HG02588 (cell line): Measurements from ENCODE around the gene HHLA2.

Experiments used
- ATAC-seq: cut with Tn5 transposase; IDR thresholded peaks from one replicate; pipeline ENCODE4 v1.9.1; 2021; ENCODE audit warnings: mild to moderate bottlenecking, moderate library complexity; ENCODE audit not compliant: unreplicated experiment

The HHLA2 gene

GRCh38 chr3:108388136-108389132, 92.1 kb downstream of the HHLA2 start:
- peak; percentile 71 for ATAC-seq

GRCh38 chr3:108389372-108389771, 93.0 kb downstream of the HHLA2 start:
- no peak for ATAC-seq

- no peak for ATAC-seq
Observed at GRCh38 chr3:108391917-108392593, 95.7 kb downstream of the HHLA2 start.

- no peak for ATAC-seq
Observed at GRCh38 chr3:108393128-108393900, 97.0 kb downstream of the HHLA2 start.

- ATAC-seq = no peak
Observed at GRCh38 chr3:108394016-108394415, 97.7 kb downstream of the HHLA2 start.

- no peak for ATAC-seq
Observed at GRCh38 chr3:108394563-108394962, 98.2 kb downstream of the HHLA2 start.

GRCh38 chr3:108396336-108396735, 100.0 kb downstream of the HHLA2 start:
- no peak for ATAC-seq

- no peak for ATAC-seq
Observed at GRCh38 chr3:108398510-108398909, 102.2 kb downstream of the HHLA2 start.

- ATAC-seq = no peak
Observed at GRCh38 chr3:108401836-108402235, 105.5 kb downstream of the HHLA2 start.

- no peak for ATAC-seq
Observed at GRCh38 chr3:108403198-108403597, 106.8 kb downstream of the HHLA2 start.

- ATAC-seq = no peak
Observed at GRCh38 chr3:108403686-108404345, 107.5 kb downstream of the HHLA2 start.

GRCh38 chr3:108404368-108404767, 108.0 kb downstream of the HHLA2 start:
- ATAC-seq = no peak

- no peak for ATAC-seq
Observed at GRCh38 chr3:108406063-108406660, 109.8 kb downstream of the HHLA2 start.

GRCh38 chr3:108406661-108407206, 110.4 kb downstream of the HHLA2 start:
- peak; percentile 57 for ATAC-seq

- no peak for ATAC-seq
Observed at GRCh38 chr3:108407886-108408285, 111.5 kb downstream of the HHLA2 start.

- no peak for ATAC-seq
Observed at GRCh38 chr3:108408883-108409799, 112.8 kb downstream of the HHLA2 start.

GRCh38 chr3:108409800-108410178, 113.4 kb downstream of the HHLA2 start:
- ATAC-seq = no peak

GRCh38 chr3:108410531-108410984, 114.2 kb downstream of the HHLA2 start:
- no peak for ATAC-seq
